Mammary epithelial cell (primary cell): ENCODE results near the gene BCO1.

Source experiments
- CTCF ChIP-seq, 2 donors: IDR thresholded peaks in 1 of 2; conservative IDR thresholded peaks in 1 of 2; 2 replicates each; pipeline ENCODE4 v1.5.1; 2011 to 2012; ENCODE audit warnings: inconsistent platforms in 2 of 2, low read length in 2 of 2, mild to moderate bottlenecking in 2 of 2, control low read depth in 1 of 2, low read depth in 1 of 2; ENCODE audit not compliant: insufficient read depth in 1 of 2; ENCODE audit errors: extremely low read depth in 1 of 2
- EZH2 ChIP-seq: IDR thresholded peaks from 2 replicates; pipeline ENCODE4 v1.6.1; 2012; ENCODE audit warnings: low read length, inconsistent platforms, borderline replicate concordance

- TF ChIP-seq CTCF (conservative IDR thresholded peaks at IDR 0.05 in 1 of 2, IDR thresholded peaks at IDR 0.05 in 1 of 2; ENCODE audit: extremely low read depth in 1 of 2, insufficient read depth in 1 of 2, low read depth in 1 of 2, low read length in 2 of 2), result no peak
- TF ChIP-seq EZH2, result no peak
Observed at GRCh38 chr16:81266680-81267095, 28.2 kb downstream of the BCO1 start.
